Activated T-helper 1 cell treated with anti-CD3 and anti-CD28 coated beads, Interleukin-2, amount 50 U/mL, for 16 hours (primary cell): Measurements from ENCODE around the gene NFKBIB.
A peak's percentile ranks its signal among the peaks of the same experiment; 100 is the strongest.
"Not testable (repeated sequence)": the region's sequence is repeated elsewhere in the genome, so short reads cannot be mapped to it uniquely, and the experiment has no call there.

Experiments
- DNase-seq, 2 donors: peaks; one replicate each; pipeline ENCODE4 v3.0.0-alpha.2; 2020; ENCODE audit warnings: low read depth in 1 of 2, low spot score in 1 of 2

The NFKBIB gene

GRCh38 chr19:38875656-38876395 lies 23.9 kb upstream of the NFKBIB start:
- no peak for DNase-seq

DNA sequence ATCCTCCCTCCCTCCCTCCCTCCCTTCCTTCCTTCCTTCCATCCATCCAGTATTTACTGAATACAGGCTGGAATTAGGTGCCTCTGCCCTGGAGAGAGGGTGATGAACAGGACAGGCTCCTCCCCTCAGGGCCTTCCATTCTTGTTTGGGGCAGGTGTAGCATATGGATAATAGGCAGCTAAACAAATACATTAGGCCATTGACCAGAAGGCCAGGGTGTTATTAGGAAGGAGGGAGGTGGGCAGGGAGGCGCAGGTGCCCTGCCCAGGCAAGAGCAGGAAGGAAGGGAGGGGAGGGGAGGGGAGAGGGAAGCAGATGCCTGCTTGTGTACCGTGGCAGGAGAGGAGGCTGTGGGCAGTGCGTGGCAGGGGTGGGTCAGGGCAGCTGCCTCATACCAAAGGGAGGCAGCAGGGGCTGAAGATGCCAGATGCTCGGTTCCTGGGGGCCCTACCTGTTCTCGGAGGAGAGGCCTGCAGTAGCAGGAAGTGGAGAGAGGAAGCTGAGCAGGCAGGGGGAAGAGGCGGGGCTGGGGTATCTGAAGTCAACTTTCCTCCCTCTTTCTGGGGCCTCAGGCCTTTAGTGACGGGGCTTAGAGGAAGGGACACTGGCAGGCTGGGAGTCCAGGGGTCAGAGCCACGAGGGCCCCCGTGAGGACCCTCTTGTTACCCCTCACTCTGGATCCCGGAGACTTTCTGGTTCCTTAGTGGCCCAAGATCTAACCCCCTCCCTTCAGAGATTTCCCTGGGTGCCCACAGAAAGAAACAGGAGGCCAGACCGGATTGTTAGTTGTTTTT lies 21.8 kb upstream of the NFKBIB start, which contains the start of gene RINL:
TSS of gene RINL (minus strand) at position 495 of the 794 bp plus-strand sequence. CDS start 1,533 bp downstream, outside the sequence.
- peak; percentile 44 to 47 for DNase-seq

- DNase-seq: no peak
Measured at GRCh38 chr19:38878575-38879399, 21.0 kb upstream of the NFKBIB start.

GRCh38 chr19:38879400-38879751 lies 20.4 kb upstream of the NFKBIB start:
- DNase-seq: no peak

DNA sequence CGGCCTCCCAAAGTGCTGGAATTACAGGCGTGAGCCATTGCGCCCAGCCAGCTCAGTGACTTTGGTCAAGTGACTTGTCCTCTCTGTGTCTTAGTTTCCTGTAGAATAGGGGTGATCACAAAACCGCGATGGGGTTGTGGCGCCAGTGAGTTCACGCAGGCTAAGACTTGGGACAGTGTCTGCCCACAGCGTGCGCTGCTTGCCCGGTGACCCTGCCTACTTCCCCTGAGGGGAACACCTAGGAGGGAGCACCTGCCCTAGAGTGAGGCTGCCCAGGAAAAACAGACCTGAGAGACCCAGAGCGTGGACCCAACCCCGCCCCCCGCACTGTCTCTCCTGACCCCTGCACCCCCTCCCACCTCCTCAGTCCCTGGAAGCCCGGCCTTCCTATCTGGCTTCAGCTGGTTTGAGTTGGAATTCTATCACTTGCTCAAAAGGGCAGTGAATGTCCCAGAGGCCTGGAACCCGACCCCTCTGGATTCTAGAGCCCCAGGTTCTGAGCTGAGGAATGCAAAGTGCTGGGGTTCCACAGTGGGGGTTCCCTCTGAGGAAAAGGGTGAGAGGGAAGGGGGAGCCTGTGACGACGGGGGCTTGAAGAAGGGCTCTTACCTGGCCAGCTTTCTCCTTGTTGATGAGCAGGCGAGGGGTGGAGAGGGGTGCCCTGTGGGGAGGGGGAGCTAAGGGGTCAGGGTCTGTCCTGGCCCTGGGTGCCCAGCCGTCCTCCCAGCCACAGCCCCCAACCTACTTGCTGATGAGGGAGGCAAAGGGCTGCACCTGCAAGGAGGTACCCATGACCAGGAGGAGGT lies 19.5 kb upstream of the NFKBIB start:
- DNase-seq: no peak

- no peak for DNase-seq
Measured at GRCh38 chr19:38880882-38881609, 18.7 kb upstream of the NFKBIB start.

- no peak for DNase-seq
Measured at GRCh38 chr19:38883286-38883685, 16.5 kb upstream of the NFKBIB start.

DNA sequence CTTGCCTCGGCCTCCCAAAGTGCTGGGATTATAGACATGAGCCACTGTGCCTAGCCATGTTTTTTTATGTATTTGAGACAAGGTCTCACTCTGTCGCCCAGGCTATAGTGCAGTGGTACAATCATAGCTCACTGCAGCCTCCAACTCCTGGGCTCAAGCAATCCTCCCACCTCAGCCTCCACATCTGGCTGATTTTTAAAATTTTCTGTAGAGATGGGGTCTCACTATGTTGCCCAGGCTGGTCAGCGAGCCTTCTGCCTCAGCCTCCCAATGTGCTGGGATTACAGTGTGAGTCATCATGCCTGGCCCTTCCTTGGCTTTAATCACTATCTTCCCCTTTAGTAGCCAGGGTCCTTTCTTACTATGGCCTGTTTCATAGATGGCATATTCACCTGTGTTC lies 15.1 kb upstream of the NFKBIB start:
- DNase-seq: not testable (repeated sequence)

DNA sequence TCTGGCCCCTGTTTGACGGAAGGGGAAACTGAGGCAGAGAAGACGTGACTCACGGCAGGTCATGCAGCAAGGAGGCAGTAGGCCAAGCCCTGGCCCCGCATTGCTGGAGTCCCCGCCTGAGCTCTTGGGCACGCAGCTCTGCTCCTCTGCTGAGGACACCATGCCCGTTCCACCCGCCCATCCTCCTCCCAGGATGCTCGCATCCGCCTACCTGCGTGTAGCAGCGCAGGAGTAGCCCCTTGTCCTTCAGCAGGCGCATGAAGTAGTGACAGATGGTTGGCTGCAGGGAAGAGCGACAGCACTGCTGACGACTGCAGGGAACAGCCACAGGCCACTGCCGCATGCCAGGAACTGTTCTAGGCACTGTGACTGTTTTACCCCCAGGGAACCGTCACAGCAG lies 10.9 kb upstream of the NFKBIB start:
- DNase-seq: no peak

GRCh38 chr19:38889803-38890202 lies 10.0 kb upstream of the NFKBIB start:
- no peak for DNase-seq

- no peak for DNase-seq
Measured at GRCh38 chr19:38890686-38891085, 9.1 kb upstream of the NFKBIB start.

- DNase-seq: no peak
Measured at GRCh38 chr19:38891771-38892170, 8.0 kb upstream of the NFKBIB start.

- no peak for DNase-seq
Measured at GRCh38 chr19:38892841-38893240, 6.9 kb upstream of the NFKBIB start.

DNA sequence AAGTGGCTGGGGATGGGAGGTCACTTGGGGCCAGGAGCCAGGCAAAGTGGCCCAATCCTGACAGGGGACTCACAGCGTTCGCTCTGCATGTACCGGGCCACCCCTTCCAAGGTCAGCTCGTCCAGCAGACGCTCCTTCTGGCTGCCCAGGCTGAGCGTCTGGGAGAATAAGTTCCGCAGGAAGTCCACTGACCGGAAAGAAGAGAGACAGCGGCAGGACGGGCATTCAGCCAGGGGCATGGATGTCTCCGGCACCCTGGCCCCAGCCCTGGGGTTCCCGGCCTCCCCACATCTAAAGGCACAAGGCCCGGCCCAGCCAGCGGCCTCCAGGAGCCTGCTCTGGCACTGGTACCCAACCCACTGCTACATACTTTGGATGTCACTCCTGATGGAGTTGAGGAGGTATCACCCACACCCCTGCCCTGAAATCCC lies 6.4 kb upstream of the NFKBIB start:
- DNase-seq: no peak

DNA sequence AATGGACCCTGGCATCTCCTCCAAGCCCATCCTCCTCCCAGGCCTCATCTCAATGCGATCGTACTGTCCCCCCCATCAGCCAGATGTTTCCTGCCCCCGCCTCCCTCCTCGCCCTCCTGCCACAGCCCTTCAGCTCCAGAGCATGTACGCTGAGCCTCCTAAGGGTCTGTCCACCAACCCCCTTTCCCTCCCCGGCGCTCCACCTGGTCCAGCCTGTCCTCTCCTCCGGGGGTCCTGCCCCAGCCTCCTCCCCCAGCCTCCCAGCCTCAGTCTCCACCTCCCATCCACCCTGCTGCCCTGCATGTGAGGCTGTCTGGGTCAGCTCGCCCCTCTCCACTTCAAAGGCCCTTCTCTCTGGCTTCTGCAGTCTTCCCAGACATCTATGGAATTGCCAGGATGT lies 4.8 kb upstream of the NFKBIB start:
- DNase-seq: no peak

GRCh38 chr19:38898788-38899446 lies 852 bp upstream of the NFKBIB start:
- no peak for DNase-seq

DNA sequence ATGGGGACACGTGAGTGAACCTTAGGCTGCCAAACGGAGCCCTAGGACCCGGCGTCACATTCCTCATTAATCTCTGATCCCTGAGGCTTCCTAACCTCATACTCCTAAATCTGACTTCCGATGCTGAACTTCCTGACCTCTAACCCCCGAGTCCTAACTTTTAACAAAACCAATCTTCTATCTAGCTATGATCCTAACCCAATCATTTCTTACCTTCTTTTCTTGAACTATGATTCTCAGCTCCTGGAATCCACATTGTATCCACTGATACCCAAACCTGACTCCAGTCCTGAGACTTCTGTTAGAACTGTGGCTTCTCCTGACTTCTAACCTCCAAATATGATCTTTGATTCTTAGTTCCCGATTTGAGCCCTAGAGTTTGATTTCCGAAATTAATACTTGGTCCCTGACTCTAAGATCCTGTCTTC lies 447 bp downstream of the NFKBIB start:
- no peak for DNase-seq

- DNase-seq: no peak
Measured at GRCh38 chr19:38900743-38901190, 998 bp downstream of the NFKBIB start.

- no peak for DNase-seq
Measured at GRCh38 chr19:38901683-38902082, 1.9 kb downstream of the NFKBIB start.
